Measurements from ENCODE around the gene C2CD3. TPM values are rescaled to one million over a fixed set of nuclear protein-coding genes. Genes with fewer than 3 reads are reported as not detected.

The C2CD3 gene
- total and polyA plus RNA-seq, 10 of the 15 experiments (the other 5 are each of a cell fraction or from before 2014, with no cell fraction given) = 2.3 to 24.0 (median 16.3) TPM

DNA sequence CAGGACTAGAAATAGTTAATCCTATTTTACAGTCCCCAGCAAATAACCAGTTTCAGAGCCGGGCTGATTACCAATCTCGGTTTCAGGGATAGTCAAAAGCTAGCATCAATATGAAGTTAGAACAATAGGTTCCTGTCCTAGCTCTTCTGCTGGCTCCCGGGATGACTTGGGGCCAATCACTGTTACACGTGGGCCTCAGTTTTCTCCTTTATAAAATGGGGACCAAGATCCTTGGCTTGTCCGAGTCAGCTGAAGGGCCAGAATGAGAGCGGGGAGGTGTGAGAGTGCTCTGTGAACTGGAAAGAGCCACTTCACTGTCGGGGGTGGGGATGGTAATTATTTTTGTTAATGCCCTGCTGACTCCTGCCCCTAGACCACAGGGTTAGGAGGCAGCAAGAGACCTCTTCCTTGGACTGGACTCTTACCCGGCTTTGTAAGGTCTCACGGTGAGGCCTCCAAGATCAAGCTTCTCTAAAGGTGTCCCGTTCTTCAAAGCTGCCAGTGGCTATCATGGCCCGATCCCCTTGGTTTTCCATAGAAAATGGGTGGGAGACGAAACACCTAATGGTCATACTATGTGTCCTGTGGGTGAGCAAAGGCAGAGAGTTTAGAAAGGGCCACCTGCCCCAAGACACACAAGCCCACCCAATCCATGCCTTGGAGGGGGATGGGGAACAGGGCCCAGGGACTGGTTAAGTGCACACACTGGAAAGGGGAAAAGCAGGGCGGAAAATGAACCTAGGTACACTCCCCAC lies 189.6 kb downstream of the C2CD3 start (continued):
- no peak for TF ChIP-seq PAX8 (IDR thresholded peaks at IDR 0.05)
- peak; percentile 43 for TF ChIP-seq IKZF1 (conservative IDR thresholded peaks at IDR 0.05)
- TF ChIP-seq IKZF2 (IDR thresholded peaks at IDR 0.05) = 0 out of 4 replicates have a peak, but pooled peaks of 1 of the 2 experiments have one; percentile 11
- TF ChIP-seq ZNF384 (IDR thresholded peaks at IDR 0.05; ENCODE audit: borderline replicate concordance, low read depth, low read length) = no peak
- TF ChIP-seq, protein P1, sequence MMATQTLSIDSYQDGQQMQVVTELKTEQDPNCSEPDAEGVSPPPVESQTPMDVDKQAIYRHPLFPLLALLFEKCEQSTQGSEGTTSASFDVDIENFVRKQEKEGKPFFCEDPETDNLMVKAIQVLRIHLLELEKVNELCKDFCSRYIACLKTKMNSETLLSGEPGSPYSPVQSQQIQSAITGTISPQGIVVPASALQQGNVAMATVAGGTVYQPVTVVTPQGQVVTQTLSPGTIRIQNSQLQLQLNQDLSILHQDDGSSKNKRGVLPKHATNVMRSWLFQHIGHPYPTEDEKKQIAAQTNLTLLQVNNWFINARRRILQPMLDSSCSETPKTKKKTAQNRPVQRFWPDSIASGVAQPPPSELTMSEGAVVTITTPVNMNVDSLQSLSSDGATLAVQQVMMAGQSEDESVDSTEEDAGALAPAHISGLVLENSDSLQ (IDR thresholded peaks at IDR 0.05) = no peak
- TF ChIP-seq CBX5 (IDR thresholded peaks at IDR 0.05; ENCODE audit: low read depth) = no peak
- no peak for TF ChIP-seq RBBP5 (conservative IDR thresholded peaks at IDR 0.05)
- TF ChIP-seq, protein P2, sequence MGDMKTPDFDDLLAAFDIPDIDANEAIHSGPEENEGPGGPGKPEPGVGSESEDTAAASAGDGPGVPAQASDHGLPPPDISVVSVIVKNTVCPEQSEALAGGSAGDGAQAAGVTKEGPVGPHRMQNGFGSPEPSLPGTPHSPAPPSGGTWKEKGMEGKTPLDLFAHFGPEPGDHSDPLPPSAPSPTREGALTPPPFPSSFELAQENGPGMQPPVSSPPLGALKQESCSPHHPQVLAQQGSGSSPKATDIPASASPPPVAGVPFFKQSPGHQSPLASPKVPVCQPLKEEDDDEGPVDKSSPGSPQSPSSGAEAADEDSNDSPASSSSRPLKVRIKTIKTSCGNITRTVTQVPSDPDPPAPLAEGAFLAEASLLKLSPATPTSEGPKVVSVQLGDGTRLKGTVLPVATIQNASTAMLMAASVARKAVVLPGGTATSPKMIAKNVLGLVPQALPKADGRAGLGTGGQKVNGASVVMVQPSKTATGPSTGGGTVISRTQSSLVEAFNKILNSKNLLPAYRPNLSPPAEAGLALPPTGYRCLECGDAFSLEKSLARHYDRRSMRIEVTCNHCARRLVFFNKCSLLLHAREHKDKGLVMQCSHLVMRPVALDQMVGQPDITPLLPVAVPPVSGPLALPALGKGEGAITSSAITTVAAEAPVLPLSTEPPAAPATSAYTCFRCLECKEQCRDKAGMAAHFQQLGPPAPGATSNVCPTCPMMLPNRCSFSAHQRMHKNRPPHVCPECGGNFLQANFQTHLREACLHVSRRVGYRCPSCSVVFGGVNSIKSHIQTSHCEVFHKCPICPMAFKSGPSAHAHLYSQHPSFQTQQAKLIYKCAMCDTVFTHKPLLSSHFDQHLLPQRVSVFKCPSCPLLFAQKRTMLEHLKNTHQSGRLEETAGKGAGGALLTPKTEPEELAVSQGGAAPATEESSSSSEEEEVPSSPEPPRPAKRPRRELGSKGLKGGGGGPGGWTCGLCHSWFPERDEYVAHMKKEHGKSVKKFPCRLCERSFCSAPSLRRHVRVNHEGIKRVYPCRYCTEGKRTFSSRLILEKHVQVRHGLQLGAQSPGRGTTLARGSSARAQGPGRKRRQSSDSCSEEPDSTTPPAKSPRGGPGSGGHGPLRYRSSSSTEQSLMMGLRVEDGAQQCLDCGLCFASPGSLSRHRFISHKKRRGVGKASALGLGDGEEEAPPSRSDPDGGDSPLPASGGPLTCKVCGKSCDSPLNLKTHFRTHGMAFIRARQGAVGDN (IDR thresholded peaks at IDR 0.05) = no peak
- TF ChIP-seq, protein P3, sequence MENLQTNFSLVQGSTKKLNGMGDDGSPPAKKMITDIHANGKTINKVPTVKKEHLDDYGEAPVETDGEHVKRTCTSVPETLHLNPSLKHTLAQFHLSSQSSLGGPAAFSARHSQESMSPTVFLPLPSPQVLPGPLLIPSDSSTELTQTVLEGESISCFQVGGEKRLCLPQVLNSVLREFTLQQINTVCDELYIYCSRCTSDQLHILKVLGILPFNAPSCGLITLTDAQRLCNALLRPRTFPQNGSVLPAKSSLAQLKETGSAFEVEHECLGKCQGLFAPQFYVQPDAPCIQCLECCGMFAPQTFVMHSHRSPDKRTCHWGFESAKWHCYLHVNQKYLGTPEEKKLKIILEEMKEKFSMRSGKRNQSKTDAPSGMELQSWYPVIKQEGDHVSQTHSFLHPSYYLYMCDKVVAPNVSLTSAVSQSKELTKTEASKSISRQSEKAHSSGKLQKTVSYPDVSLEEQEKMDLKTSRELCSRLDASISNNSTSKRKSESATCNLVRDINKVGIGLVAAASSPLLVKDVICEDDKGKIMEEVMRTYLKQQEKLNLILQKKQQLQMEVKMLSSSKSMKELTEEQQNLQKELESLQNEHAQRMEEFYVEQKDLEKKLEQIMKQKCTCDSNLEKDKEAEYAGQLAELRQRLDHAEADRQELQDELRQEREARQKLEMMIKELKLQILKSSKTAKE (IDR thresholded peaks at IDR 0.05; ENCODE audit: low read depth, poor library complexity, severe bottlenecking) = no peak
- TF ChIP-seq, protein P4, sequence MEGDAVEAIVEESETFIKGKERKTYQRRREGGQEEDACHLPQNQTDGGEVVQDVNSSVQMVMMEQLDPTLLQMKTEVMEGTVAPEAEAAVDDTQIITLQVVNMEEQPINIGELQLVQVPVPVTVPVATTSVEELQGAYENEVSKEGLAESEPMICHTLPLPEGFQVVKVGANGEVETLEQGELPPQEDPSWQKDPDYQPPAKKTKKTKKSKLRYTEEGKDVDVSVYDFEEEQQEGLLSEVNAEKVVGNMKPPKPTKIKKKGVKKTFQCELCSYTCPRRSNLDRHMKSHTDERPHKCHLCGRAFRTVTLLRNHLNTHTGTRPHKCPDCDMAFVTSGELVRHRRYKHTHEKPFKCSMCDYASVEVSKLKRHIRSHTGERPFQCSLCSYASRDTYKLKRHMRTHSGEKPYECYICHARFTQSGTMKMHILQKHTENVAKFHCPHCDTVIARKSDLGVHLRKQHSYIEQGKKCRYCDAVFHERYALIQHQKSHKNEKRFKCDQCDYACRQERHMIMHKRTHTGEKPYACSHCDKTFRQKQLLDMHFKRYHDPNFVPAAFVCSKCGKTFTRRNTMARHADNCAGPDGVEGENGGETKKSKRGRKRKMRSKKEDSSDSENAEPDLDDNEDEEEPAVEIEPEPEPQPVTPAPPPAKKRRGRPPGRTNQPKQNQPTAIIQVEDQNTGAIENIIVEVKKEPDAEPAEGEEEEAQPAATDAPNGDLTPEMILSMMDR (IDR thresholded peaks at IDR 0.05 in 2 of 3, conservative IDR thresholded peaks at IDR 0.05 in 1 of 3; ENCODE audit: control insufficient read depth in 2 of 3, extremely low read depth in 1 of 3, insufficient read depth in 1 of 3, low read depth in 3 of 3, low read length in 3 of 3) = no peak
- TF ChIP-seq DPF2 (IDR thresholded peaks at IDR 0.05) = peak; percentile 54
